GM12872 (cell line): ENCODE measurements around the gene GRK1.

ENCODE experiments used
- CTCF ChIP-seq: IDR thresholded peaks from 3 replicates; pipeline ENCODE4 v1.5.1; 2011; ENCODE audit warnings: low read depth, mild to moderate bottlenecking, low read length, moderate library complexity; ENCODE audit not compliant: insufficient read depth

Gene GRK1

DNA sequence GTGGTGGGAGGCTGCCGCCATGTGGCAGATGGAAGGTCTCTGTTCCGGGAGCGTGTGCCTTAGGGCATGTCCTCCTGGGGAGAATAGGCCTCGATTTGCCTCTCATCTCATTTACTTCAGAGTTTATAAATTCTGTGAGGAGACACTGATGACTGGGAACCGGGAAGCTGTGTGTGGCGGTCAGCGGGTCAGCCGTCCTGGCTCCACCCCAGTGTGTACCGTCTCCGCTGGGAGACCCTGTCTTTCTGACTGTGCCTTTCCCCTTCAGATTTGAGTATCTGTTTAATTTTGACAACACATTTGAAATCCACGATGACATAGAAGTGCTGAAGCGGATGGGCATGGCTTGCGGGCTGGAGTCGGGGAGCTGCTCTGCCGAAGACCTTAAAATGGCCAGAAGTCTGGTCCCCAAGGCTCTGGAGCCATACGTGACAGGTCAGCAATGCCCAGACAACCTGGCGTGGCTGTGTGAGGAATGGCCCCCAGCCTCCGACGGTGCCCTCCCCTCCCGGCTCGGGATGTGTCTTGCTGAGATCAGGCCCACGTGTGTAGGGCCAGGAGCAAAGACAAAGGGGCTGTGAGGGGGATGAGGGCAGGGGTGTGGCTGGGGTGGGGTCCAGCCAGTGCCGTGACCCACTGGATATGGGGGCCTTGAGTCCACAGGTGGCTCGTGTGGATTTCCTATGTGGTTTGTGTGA lies 30.6 kb upstream of the GRK1 start:
- TF ChIP-seq CTCF, result no peak

GRCh38 chr13:113637262-113638160 lies 29.5 kb upstream of the GRK1 start:
- TF ChIP-seq CTCF, result no peak

DNA sequence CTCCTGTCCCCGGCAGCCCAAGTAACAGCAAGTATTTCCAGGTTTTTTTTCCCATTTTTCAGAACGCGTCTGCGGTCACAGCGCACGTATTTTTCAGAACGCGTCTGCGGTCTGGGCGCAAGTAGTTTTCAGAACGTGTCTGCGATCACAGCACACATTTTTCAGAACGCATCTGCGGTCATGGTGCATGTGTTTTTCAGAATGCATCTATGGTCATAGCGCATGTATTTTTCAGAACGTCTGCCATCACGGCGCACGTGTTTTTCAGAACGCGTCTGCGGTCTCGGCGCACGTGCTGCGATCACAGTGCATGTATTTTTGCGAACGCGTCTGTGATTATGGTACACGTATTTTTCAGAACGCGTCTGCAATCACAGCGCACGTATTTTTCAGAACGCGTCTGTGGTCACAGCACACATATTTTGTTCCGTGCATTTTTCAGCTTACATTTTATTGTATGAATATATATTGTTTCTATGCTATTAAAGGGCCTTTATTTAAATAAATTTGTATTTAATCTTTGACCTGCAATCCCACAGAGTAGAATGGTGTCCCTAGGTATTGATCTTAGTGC lies 28.8 kb upstream of the GRK1 start:
- TF ChIP-seq CTCF, result no peak

GRCh38 chr13:113638806-113639205 lies 28.2 kb upstream of the GRK1 start:
- TF ChIP-seq CTCF, result no peak

DNA sequence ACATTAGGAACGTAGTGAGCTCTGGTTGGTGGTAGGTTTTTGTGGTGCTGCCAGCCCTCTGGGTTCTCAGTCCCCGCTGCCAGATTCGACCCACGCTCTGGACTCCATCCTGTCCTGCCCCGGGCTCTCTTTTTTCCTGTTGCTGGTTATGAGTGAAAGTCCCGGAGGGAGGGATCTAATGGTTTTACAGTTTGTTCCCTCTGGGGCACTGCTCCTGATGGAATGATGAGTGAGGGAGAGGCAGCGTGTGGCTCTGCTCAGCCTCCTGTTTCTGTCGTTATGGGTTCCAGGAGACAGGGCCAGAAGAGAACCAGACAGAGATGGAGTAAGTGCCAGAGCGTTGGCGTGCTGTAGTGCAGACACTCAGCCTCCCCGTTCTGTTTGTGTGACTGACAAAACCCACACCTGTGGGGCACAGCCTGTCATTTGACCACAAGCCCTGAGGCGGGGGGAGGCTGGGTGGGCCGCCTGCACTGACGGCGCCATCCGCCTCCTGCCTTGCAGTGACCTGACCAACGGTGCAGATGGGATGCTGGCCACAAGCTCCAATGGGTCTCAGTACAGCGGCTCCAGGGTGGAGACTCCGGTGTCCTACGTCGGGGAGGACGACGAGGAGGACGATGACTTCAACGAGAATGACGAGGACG lies 27.3 kb upstream of the GRK1 start:
- no peak for TF ChIP-seq CTCF

DNA sequence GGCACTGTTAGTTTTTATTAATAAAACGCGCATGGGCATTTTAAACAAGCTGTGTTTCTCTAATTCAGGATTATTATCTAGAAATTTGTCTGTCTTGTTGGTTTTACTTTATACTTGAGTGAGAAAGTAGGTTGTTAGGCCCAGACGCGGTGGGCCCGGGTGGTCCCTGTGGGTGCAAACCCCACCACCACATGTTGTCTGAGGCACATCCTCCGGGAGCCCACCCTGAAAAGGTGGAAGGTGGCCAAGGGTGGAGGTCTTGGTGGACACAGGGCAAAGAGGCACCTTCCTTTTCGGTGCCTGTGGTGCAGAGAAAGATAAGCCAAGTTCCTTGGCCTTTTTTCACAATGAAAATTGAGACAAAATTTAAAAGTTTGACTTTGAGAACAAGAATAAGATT lies 25.6 kb upstream of the GRK1 start:
- no peak for TF ChIP-seq CTCF

GRCh38 chr13:113642563-113642962 lies 24.5 kb upstream of the GRK1 start:
- no peak for TF ChIP-seq CTCF
